GM21737 (cell line): ENCODE measurements around the gene MAGI1.
"Not testable (repeated sequence)": the region's sequence is repeated elsewhere in the genome, so short reads cannot be mapped to it uniquely, and the experiment has no call there.

ENCODE experiments used
- ATAC-seq: cut with Tn5 transposase; IDR thresholded peaks from one replicate; pipeline ENCODE4 v1.9.1; 2021; ENCODE audit warnings: mild to moderate bottlenecking, moderate library complexity; ENCODE audit not compliant: unreplicated experiment

MAGI1 gene

GRCh38 chr3:65914740-65915367, 123.9 kb downstream of the MAGI1 start:
- ATAC-seq: no peak

DNA sequence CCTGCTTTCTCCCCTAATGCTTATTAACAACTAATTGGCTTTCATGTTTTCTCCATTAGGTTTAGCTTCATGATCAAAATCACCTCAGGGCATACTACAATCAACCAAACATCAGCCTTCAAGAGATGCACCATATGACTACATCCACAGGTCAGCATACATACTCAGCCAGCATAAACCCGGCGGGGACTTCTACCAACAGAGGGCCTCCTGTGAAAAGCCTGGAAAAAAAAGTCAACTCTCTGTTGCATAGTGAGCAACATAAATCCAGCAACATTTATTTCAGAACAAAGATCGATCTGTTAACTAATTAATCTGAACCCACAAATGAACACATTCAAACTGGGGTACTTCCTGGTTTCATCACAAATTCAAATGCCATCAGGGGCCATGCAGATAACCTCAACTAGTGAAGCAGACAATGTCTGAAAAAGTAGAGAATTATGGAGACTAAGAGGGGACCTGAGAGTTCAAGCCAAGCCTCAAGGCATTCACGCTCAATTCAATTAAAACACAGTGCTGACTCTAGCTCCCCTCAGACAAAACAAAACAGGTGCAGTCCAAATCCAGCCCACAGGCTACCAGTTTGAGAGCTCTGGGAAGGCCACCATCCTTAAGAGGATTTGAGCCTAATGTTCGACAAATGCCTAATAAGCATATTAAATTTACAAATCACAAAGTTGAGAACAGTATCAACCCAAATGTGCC, 124.5 kb downstream of the MAGI1 start:
- no peak for ATAC-seq

- ATAC-seq: no peak
These were observed 126.1 kb downstream of the MAGI1 start for GRCh38 chr3:65912647-65913046.

DNA sequence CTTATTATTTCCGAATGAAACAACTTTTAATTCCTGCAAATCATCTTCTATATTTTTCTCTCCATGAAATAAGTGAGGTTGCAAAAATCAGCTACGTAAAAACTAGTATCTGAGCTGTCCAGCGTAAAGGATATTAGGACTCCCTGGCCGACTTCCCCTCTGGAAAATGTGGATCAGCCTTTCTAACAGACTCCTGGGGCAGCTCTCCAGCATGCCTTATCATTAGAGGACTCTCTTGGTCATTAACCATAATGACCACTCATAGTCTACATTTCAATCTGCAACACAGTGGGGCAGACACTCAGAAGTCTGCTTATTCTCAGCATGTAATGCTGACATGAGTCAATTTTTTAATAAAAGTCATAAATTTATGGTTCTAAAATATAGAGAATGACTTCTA, 130.1 kb downstream of the MAGI1 start:
- ATAC-seq: no peak

DNA sequence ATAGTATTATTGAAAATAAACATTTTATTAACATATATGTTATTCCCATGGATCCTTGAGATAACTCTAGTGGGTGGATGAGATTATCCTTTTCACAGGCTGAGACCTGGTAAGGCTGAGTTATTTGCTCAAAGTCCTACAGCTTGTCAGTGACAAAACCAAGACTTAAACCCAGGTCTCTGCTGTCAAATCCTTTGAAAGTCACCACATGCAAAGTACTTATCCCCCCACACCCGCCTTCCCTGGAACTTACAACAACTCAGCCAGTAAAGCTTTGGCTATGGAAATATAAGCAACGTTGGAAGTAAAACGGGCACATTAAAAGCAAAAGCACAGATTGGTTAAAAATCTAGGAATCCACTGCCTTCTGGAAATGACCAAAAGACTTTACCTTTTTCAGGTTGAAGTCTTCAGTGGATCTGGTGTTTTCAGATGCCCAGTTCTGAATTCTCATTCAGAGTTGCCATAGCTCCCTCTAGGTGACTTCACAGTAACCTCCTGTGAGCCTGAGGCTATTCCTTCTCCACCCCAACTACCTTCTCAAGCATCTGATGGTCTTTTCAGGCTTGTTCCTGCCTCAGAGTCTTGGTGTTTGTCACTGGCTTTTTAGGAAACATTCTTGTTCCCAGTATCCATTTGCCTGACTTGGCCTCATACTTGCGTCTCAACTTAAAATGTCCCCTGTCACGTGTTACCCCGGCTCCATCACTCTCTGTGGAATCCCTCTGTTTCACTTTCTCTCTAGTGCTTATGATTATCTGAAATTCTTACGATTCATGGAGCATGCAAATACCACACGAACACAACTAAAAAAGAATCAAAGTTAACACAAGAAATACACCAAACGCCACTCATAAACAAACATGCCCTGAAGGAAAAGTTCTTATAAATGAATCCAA, 131.2 kb downstream of the MAGI1 start:
- no peak for ATAC-seq

GRCh38 chr3:65905771-65906170, 132.9 kb downstream of the MAGI1 start:
- ATAC-seq: no peak

DNA sequence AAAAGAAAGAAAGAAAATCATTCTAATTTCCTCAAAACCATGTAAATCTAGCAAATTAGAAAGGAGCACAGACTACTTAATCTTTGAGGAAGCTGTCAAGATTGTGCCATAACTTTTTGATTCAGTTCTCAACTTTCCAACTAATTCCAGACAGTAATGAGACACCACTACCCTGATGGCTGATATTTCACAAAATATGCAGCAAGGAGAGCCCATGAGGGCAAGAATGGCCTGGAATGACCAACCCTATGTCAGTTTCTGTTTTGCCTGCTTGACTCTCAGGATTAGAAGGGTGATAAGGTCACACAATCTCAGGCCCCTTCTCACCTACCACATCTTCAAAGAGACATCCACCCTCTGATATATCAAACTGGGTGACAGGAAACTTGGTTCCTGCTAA, 134.7 kb downstream of the MAGI1 start:
- no peak for ATAC-seq

- ATAC-seq: no peak
These were observed 136.4 kb downstream of the MAGI1 start for GRCh38 chr3:65902304-65902793.

GRCh38 chr3:65901226-65901625, 137.5 kb downstream of the MAGI1 start:
- no peak for ATAC-seq

DNA sequence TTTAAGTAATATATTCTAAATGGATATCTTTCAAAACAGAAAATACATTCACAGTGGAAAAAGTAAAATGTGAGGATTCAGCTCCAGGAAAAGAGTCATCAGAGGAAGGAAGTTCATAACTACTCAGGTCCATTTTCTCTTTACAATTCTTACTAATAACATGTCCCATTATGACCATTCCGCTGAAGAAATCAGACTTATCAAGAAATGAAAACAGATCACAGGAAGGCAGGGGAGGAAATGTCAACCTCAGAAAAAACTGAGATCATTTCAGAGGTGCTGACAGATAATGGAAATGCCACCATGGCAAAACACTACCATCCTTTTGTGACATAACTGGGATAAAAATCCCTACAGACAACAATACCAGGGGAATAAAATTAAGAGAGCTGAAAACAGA, 139.5 kb downstream of the MAGI1 start:
- ATAC-seq: no peak

DNA sequence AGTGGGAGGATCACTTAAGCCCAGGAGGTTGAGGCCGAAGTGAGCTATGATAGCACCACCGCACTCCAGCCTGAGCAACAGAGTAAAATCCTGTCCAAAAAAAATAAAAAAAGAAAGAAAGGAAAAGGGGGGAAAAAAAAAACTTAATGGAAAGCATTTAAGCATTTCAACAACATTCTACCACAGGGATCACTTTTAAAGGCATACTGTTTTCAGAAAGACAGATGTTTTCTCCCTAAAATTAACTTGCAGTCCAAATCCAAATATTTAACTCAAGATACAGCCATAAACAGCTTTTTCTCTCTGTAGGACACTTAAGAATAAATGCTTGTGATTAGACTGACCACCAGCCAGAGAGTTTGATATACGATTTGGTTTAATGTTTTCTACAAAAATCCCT, 141.0 kb downstream of the MAGI1 start:
- ATAC-seq: no peak

GRCh38 chr3:65896321-65896720, 142.4 kb downstream of the MAGI1 start:
- no peak for ATAC-seq

DNA sequence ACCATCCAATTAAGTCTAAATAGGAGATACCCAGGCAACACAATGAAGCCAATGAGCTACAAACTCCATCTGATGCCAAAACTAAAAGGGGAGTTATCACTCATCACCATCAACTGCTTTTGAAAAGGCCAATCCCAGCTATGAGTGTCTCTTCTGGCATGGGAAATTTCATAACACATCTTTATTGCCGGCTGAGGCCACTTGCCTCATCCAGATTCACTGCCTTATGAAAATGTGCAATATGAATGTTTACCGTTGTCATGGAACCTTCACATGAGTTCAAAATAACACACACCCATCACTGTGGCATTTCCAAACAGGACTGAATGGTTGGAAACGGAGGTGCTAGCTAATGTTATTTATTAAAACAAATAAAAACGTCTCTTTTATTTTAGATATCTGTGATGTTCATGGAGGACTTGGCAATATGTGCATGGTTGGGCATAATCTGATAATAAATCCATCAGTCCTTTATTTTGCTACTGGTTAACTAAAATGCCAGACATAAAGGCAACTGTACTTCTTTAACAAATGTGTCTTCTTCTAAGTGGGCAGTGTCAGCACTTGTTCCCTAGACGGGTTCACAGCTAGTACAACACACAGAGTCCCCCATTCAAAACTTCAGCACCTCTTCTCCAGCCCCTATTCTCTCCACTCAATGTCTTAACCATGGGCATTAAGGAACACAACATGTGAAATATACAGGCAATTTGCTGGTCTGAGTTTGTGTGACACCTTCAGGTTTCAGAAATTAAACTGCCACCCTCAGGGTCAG, 143.9 kb downstream of the MAGI1 start:
- ATAC-seq: no peak

GRCh38 chr3:65894126-65894525, 144.6 kb downstream of the MAGI1 start:
- no peak for ATAC-seq

GRCh38 chr3:65893631-65894030, 145.1 kb downstream of the MAGI1 start:
- ATAC-seq: no peak

DNA sequence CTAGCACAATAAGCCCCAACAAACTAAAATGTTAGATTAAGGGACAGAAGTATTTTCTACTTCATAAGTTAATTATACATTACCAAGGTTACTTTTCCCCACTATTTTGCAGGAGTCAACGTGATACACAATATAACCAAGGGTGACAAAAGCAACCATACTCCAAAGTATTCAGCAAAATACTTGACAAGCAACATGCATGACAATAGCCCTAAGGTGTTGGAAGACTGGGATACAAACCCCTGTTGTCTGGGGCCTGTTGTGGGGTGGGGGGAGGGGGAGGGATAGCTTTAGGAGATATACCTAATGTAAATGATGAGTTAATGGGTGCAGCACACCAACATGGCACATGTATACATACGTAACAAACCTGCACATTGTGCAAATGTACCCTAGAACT, 147.2 kb downstream of the MAGI1 start:
- ATAC-seq: not testable (repeated sequence)

- ATAC-seq: no peak
These were observed 148.4 kb downstream of the MAGI1 start for GRCh38 chr3:65890328-65890727.

DNA sequence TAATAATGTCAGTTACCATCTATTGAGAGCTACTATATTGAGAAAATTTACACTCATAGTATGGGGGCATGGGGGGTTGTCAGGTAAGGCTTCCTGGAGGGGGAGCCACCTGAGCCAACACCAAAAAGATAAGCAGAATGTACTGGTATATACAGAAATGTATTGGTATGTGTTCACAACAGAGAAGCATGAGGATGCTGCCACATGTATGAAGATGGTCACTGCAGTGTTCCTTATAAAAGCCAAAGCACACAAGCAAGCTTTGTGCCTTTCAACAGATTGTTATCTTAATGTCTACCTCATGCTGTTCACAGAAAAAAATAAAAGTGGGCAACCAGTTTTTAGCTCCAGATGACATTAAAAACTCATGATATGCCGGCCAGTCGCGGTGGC, 149.0 kb downstream of the MAGI1 start:
- no peak for ATAC-seq

GRCh38 chr3:65888980-65889706, 149.6 kb downstream of the MAGI1 start:
- ATAC-seq: no peak

- ATAC-seq: no peak
These were observed 150.5 kb downstream of the MAGI1 start for GRCh38 chr3:65888196-65888595.
